Measurements from ENCODE around the gene ATOSA.

ATOSA gene

DNA sequence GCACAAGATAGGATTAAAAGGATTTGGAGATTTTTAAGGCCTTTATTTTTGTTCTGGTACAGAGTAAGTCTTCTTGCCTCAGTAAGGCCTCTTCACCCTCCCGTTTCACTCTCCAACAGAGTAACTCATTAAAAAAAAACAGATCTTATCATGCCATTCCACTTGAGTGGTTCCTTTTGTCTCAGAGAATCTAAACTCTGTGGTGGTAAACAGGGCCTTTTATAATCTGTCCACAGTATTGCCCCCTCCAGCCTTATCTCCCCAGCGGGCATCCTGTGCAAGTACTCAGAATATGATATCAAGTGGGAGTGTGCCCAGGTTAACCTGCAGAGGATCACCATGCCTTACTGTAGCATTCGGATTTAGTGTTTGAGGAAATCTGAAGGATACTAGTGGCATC is 20.3 kb upstream of the ATOSA start:
- no peak for TF ChIP-seq POLR2AphosphoS5 (IDR thresholded peaks at IDR 0.05; ENCODE audit: low read depth)
- no peak for TF ChIP-seq SPI1 (IDR thresholded peaks at IDR 0.05; ENCODE audit: borderline replicate concordance, low read depth)
- TF ChIP-seq, protein P1, sequence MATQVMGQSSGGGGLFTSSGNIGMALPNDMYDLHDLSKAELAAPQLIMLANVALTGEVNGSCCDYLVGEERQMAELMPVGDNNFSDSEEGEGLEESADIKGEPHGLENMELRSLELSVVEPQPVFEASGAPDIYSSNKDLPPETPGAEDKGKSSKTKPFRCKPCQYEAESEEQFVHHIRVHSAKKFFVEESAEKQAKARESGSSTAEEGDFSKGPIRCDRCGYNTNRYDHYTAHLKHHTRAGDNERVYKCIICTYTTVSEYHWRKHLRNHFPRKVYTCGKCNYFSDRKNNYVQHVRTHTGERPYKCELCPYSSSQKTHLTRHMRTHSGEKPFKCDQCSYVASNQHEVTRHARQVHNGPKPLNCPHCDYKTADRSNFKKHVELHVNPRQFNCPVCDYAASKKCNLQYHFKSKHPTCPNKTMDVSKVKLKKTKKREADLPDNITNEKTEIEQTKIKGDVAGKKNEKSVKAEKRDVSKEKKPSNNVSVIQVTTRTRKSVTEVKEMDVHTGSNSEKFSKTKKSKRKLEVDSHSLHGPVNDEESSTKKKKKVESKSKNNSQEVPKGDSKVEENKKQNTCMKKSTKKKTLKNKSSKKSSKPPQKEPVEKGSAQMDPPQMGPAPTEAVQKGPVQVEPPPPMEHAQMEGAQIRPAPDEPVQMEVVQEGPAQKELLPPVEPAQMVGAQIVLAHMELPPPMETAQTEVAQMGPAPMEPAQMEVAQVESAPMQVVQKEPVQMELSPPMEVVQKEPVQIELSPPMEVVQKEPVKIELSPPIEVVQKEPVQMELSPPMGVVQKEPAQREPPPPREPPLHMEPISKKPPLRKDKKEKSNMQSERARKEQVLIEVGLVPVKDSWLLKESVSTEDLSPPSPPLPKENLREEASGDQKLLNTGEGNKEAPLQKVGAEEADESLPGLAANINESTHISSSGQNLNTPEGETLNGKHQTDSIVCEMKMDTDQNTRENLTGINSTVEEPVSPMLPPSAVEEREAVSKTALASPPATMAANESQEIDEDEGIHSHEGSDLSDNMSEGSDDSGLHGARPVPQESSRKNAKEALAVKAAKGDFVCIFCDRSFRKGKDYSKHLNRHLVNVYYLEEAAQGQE (IDR thresholded peaks at IDR 0.05; ENCODE audit: insufficient replicate concordance, low read depth): no peak
- TF ChIP-seq GABPA (IDR thresholded peaks at IDR 0.05; ENCODE audit: low read depth): no peak
- TF ChIP-seq, protein P2, sequence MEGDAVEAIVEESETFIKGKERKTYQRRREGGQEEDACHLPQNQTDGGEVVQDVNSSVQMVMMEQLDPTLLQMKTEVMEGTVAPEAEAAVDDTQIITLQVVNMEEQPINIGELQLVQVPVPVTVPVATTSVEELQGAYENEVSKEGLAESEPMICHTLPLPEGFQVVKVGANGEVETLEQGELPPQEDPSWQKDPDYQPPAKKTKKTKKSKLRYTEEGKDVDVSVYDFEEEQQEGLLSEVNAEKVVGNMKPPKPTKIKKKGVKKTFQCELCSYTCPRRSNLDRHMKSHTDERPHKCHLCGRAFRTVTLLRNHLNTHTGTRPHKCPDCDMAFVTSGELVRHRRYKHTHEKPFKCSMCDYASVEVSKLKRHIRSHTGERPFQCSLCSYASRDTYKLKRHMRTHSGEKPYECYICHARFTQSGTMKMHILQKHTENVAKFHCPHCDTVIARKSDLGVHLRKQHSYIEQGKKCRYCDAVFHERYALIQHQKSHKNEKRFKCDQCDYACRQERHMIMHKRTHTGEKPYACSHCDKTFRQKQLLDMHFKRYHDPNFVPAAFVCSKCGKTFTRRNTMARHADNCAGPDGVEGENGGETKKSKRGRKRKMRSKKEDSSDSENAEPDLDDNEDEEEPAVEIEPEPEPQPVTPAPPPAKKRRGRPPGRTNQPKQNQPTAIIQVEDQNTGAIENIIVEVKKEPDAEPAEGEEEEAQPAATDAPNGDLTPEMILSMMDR (IDR thresholded peaks at IDR 0.05; ENCODE audit: insufficient read depth, low read length): no peak
- Histone ChIP-seq H3K27ac (replicated peaks) (no peak overlapping the region), H3K4me3 (replicated peaks; ENCODE audit: insufficient read depth, low read length) (no peak overlapping the region), H3K27me3 (ENCODE audit: insufficient read depth, poor library complexity, severe bottlenecking) (no peaks in the 10 kb centered on the region)
- DNase-seq (ENCODE audit: low read depth in 1 of 2, low spot score in 1 of 2): no peak

DNA sequence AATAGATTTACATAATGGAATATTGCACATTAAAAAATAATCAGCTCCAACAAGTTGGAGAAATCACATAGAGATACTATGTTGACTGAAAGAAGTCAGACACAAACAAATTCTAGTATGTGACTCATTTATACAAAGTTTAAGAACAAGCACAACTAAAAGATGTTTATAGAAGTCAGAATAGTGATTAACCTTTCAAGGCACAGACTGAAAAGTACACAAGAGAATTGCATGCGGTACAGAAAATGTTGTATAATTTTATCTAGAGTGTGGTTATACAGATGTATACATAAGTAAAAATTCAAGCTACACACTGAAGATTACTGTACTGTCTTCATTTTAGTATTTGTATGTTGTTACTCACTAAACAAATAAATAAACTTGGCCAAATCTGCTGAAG is 19.3 kb upstream of the ATOSA start:
- Histone ChIP-seq H3K27me3 (ENCODE audit: insufficient read depth, poor library complexity, severe bottlenecking) (no peaks in the 10 kb centered on the region), H3K27ac (replicated peaks) (no peak overlapping the region), H3K4me3 (replicated peaks; ENCODE audit: insufficient read depth, low read length) (no peak overlapping the region)
- TF ChIP-seq, protein P2 (IDR thresholded peaks at IDR 0.05; ENCODE audit: insufficient read depth, low read length): no peak
- TF ChIP-seq, protein P1 (IDR thresholded peaks at IDR 0.05; ENCODE audit: insufficient replicate concordance, low read depth): no peak
- no peak for TF ChIP-seq SPI1 (IDR thresholded peaks at IDR 0.05; ENCODE audit: borderline replicate concordance, low read depth)
- no peak for TF ChIP-seq POLR2AphosphoS5 (IDR thresholded peaks at IDR 0.05; ENCODE audit: low read depth)
- TF ChIP-seq GABPA (IDR thresholded peaks at IDR 0.05; ENCODE audit: low read depth): no peak
- no peak for DNase-seq (ENCODE audit: low read depth in 1 of 2, low spot score in 1 of 2)

DNA sequence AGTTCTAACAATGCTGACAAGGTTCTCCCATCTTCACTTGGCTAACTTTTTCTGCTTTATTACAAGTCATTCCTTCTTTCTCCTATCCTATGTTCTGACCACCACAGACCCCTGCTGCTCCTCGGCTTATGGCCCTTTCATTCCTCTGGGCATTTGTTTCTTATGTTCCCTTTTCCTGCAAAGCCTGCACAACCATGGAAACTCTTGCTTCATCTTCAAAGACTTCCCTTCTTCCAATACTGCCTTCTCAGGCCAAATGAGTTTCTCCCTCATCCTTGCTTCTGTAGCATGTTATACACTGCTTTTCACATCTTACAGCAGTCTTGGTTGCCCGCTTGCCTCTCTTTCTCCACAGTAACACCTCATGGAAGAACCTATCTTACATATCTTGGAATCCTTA is 17.9 kb upstream of the ATOSA start:
- TF ChIP-seq SPI1 (IDR thresholded peaks at IDR 0.05; ENCODE audit: borderline replicate concordance, low read depth) (peak; percentile 32; the same call in 1 of the 2 replicates), POLR2AphosphoS5 (IDR thresholded peaks at IDR 0.05; ENCODE audit: low read depth) (no peak)
- no peak overlapping the region for H3K27ac ChIP-seq (replicated peaks)
- H3K4me3 ChIP-seq (replicated peaks; ENCODE audit: insufficient read depth, low read length): no peak overlapping the region
- no peaks in the 10 kb centered on the region for H3K27me3 ChIP-seq (ENCODE audit: insufficient read depth, poor library complexity, severe bottlenecking)
- no peak for DNase-seq (ENCODE audit: low read depth in 1 of 2, low spot score in 1 of 2)

DNA sequence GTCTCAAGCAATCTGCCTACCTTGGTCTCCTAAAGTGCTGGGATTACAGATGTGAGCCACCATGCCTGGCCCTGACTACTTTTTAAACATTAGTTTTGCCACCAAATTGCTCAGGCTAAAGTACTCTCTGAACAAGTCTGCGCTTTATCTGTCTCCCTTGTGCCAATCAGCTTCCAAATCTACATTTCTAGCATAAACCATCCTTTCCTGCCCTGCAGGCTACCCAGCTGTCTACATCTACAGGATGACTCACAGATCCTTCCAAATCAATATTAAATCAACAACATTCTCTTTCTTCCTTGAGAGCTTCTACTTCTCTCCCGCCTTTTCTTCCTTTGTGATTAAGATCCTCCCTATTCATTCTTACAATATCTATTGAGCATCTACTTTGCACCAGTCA is 16.0 kb upstream of the ATOSA start:
- Histone ChIP-seq H3K27ac (replicated peaks) (no peak overlapping the region), H3K27me3 (ENCODE audit: insufficient read depth, poor library complexity, severe bottlenecking) (no peaks in the 10 kb centered on the region), H3K4me3 (replicated peaks; ENCODE audit: insufficient read depth, low read length) (no peak overlapping the region)
- no peak for DNase-seq (ENCODE audit: low read depth in 1 of 2, low spot score in 1 of 2)
- TF ChIP-seq POLR2AphosphoS5 (IDR thresholded peaks at IDR 0.05; ENCODE audit: low read depth) (no peak), GABPA (IDR thresholded peaks at IDR 0.05; ENCODE audit: low read depth) (no peak), SPI1 (IDR thresholded peaks at IDR 0.05; ENCODE audit: borderline replicate concordance, low read depth) (no peak)
- TF ChIP-seq, protein P1 (IDR thresholded peaks at IDR 0.05; ENCODE audit: insufficient replicate concordance, low read depth): no peak
- TF ChIP-seq, protein P2 (IDR thresholded peaks at IDR 0.05; ENCODE audit: insufficient read depth, low read length): no peak
